SH-SY5Y (cell line): Measurements from ENCODE around the gene C1orf53.

Experiments used
- GATA2 ChIP-seq: IDR thresholded peaks from 2 replicates; pipeline ENCODE4 v1.6.1; 2011; ENCODE audit warnings: mild to moderate bottlenecking, low read depth, low read length
- GATA3 ChIP-seq: IDR thresholded peaks from 2 replicates; pipeline ENCODE4 v1.6.1; 2011; ENCODE audit warnings: low read depth, mild to moderate bottlenecking, low read length, moderate library complexity

DNA sequence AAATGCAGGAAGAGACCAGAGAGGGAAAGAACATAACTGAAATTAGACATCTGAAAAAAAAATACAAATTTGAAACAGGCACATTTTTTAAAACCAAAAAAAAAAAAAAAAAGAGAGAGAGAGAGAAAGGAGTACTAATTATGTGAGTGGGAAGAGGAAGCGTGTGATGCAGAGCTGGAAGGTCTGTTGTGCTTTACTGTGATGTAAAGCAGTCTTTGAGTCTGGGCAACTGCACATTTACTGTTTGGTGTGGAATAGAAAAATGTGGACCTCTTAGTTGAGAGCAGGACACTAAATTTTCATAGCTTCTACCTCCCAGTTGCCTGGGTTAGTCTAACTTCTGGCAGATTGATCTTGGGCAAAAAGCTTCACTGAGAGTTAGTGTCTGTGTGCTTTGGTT is 31.2 kb downstream of the C1orf53 start:
- TF ChIP-seq GATA2, result no peak
- no peak for TF ChIP-seq GATA3
